ENCODE results near the gene LAPTM4A.
A peak's percentile ranks its signal among the peaks of the same experiment; 100 is the strongest.

DNA sequence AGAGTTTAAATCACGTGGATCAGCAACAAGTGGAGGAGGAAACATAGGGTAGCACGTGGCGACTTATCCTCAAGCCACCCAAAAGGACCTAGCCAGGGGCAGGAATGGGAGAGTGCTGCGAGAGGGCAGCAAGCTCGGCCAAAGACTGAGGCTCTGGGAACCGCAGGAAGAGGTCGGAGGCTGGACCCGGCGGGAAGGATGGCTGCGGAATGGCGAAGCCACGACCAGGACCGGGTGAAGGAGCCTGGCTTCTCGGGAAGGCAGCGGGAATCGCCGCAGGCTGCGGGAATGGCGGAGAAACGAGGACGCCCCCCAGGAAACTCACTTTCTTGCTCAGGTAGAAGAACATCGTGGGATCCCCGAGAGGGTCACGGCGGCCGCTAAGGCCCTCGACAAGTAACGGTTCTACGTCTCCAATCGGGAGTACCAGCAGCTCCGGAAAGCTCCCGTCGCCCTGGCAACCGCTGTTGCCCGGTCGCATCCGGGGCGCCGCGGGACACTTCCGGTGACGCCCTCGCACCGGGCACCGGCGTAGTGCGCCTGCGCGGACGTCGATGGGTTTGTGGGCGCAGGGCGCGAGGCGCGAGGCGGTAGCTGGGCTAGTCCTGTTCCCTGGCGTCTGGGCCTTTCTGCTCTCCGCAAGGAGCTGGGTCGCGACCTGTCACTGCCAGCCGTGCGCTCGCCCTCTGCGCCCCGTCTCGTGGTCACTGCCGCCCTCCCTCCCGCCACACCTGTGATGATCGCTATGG, 61.6 kb downstream of the LAPTM4A start, which contains the start of gene WDR35:
- TF ChIP-seq POLR2AphosphoS5 (IDR thresholded peaks at IDR 0.05) (peak in 1 of 3 donors; percentile 28), POLR2A (IDR thresholded peaks at IDR 0.05) (no peak), EP300 (IDR thresholded peaks at IDR 0.05) (no peak)
- TF ChIP-seq, protein P1, sequence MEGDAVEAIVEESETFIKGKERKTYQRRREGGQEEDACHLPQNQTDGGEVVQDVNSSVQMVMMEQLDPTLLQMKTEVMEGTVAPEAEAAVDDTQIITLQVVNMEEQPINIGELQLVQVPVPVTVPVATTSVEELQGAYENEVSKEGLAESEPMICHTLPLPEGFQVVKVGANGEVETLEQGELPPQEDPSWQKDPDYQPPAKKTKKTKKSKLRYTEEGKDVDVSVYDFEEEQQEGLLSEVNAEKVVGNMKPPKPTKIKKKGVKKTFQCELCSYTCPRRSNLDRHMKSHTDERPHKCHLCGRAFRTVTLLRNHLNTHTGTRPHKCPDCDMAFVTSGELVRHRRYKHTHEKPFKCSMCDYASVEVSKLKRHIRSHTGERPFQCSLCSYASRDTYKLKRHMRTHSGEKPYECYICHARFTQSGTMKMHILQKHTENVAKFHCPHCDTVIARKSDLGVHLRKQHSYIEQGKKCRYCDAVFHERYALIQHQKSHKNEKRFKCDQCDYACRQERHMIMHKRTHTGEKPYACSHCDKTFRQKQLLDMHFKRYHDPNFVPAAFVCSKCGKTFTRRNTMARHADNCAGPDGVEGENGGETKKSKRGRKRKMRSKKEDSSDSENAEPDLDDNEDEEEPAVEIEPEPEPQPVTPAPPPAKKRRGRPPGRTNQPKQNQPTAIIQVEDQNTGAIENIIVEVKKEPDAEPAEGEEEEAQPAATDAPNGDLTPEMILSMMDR (IDR thresholded peaks at IDR 0.05), result no peak
